NOMO-1 (cell line): ENCODE results near the gene TRAPPC8.
A peak's percentile ranks its signal among the peaks of the same experiment; 100 is the strongest.
"Not testable (repeated sequence)": the region's sequence is repeated elsewhere in the genome, so short reads cannot be mapped to it uniquely, and the experiment has no call there.

ENCODE experiments used
- DNase-seq, 2 experiments: peaks; one replicate each; lab custom pipeline; 2025; ENCODE audit not compliant: unreplicated experiment in 2 of 2; lab: John Stamatoyannopoulos, UW

Gene TRAPPC8

DNA sequence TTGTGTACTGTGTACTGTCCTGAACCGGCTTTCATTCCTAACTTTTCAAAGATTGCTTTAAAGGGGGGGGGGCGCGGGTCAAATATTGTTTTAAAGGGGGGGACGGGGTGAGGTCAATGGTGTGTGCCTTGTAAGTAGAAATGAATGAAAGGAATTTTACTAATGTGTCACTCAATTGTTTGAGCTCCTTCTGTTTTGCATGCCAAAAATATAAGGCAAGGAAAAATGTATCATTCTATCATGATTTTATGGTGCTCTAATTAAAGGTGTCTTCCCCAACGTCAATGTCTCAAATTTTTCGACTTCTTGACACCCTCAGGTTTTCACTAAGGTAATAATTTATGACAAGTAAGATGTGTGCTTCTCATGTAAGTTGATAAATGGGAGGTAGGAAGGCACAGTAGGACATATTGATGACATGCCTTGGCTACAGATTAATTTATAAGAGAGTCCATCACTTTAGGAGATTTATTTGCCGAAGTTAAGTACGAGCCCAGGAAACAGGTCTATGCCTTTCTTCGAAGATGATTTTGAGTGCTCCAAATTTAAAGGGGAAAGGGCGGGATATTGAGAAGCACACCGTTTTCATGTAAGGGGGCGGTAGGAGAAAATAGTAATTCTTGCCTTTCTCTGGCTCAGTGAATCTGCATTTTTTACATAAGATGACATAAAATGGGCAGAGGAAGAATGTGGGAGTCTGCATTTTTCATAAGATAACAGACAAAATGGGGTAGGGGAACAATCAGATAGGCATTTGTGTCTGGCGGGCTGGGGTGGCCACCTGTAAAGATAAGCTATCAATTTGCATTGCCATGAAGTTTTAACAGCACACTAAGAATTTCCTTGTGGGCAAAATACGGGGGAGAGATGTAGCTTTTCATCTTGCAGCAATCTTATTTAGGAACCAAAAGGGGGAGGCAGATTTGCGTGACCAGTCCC lies 1.2 kb upstream of the TRAPPC8 start:
- DNase-seq, result no peak

GRCh38 chr18:31942291-31942998 lies 483 bp downstream of the TRAPPC8 start:
- DNase-seq, result peak; percentile 80 to 86

GRCh38 chr18:31941010-31941809 lies 1.7 kb downstream of the TRAPPC8 start:
- DNase-seq, result no peak

GRCh38 chr18:31934773-31935172 lies 8.2 kb downstream of the TRAPPC8 start:
- DNase-seq, result not testable (repeated sequence)

DNA sequence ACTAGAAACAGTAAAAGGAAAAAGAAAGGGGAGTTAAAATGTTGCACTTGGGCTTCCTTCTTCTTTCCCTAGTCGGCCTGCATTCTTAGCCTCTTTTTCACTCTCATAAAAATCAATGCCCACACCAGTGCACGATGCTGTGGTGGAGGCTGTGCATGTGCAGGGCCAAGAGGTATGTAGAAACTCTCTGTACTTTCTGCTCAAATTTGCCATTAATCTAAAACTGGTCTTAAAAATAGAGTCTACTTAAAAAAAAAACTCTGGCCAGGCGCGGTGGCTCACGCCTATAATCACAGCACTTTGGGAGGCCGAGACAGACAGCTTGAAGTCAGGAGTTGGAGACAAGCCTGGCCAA lies 11.1 kb downstream of the TRAPPC8 start:
- DNase-seq, result no peak

GRCh38 chr18:31931163-31931885 lies 11.6 kb downstream of the TRAPPC8 start:
- DNase-seq, result no peak

DNA sequence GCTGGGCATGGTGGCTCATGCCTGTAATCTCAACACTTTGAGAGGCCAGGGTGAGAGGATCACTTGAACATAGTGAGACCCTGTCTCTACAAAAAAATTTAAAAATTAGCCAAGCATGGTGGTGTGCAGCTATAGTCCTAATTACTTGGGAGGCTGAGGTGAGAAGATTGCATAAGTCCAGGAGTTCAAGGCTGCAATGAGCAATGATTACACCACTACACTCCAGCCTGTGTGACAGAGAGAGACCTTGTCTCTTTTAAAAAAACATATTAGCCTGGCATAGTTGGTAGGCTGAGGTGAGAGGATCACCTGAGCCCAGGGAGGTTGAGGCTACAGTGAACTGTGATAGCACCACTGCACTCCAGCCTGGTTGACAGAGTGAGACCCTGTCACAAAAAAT lies 13.7 kb downstream of the TRAPPC8 start:
- DNase-seq, result no peak

DNA sequence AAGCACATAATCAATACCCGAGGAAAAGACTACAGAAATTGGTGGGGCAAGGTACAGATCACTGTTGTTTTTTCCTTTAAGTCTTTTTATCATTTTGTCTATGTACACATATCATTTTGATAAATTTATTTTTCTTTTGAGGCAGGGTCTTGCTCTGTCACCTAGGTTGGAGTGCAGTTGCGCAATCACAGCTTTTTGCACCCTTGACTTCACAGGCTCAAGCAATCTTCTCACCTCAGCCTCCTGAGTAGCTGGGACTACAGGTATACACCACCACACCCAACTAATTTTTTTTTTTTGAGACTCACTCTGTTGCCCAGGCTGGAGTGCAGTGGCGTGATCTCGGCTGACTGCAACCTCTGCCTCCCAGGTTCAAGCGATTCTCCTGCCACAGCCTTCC lies 15.9 kb downstream of the TRAPPC8 start:
- DNase-seq, result not testable (repeated sequence)

DNA sequence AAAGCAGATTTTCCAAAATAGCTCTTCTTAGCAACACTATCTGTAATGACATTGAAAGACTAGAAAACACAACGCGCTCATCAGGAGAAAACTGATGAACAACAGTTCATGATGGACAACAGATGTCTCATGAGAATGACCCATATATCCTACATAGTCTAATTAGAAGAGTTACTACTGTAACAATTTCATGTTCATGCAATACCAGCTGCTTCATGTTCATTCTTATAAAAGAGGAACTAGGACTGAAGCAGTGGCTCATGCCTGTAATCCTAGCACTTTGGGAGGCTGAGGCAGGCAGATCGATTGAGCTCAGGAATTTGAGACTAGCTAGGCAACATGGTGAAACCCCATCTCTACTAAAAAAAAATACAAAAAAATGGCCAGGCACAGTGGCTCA lies 22.7 kb downstream of the TRAPPC8 start:
- peak in 1 of 2 experiments; percentile 45 for DNase-seq

DNA sequence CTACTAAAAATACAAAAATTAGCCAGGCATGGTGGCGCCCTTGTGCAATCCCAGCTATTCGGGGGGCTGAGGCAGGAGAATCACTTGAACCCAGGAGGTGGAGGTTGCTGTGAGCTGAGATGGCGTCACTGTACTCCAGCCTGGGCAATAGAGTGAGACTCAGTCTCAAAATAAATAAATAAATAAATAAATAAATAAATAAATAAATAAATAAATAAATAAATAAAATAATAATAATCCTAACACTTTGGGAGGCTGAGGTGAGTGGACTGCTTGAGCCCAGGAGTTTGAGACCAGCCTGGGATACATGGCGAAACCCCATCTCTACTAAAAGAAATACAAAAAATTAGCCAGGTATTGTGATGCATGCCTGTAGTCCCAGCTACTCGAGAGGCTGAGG lies 23.6 kb downstream of the TRAPPC8 start:
- DNase-seq, result not testable (repeated sequence)

DNA sequence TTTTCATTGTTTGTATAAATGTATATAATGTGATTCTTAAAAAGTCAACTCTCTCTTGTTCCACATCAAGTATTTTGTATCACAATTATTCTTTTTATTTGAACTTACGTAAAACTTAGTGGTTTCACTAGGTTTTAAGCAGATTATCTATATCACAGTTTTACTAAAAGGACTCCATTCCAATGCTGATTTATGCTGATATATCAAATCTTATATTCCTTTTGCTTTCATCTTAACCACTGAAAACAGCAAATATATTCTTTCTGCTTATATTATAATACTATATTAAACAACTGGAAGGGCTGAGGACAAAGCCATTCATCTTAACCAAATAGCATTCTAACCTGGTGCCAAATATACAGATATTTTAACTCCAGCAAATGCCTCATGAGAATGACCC lies 24.2 kb downstream of the TRAPPC8 start:
- no peak for DNase-seq

DNA sequence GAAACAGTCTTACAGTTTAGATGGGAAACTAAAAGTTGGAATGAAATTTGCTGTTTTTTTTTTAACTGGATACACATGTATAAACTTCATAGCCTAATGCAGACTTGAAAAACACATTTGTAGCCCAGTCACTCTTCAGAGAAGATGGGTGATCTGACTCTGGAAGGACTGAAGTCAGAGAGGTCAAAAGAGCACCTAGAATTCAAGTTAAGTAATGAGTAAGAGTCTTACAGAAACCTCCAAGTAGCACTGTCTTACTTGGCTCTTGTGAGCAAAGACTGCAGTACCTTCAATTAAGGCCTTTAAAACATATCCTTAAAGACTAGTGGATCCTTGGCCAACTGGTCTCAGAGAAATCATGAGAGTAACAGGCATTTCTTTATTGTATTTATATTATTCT lies 41.9 kb downstream of the TRAPPC8 start:
- no peak for DNase-seq

DNA sequence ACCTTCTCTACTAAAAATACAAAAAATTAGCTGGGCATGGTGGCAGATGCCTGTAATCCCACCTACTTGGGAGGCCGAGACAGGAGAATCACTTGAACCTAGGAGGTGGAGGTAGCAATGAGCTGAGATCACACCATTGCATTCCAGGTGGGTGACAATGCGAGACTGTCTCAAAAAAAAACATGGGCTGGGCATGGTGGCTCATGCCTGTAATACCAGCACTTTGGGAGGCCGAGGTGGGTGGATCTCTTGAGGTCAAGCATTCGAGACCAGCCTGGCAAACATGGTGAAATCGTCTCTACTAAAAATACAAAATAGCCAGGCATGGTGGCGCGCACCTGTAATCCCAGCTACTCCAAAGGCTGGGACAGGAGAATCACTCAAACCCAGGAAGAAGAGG lies 43.2 kb downstream of the TRAPPC8 start:
- not testable (repeated sequence) for DNase-seq

DNA sequence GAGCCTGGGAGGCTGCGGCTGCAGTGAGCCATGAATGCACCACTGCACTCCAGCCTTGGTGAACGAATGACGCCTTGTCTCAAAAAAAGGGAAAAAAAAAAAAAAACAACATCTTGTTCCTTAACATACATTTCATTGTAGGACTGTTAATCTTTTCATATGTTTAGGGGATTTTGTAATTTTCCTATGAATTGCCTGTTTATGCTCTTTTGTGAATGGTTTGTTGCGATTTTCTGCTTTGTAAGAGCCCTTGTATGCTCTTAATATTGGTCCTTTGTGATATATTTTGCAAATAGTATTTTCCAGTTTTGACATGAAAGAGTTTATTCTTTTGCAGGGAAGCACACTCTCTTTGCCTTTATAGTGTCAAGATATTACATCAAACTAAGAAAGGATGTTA lies 50.0 kb downstream of the TRAPPC8 start:
- DNase-seq, result no peak

GRCh38 chr18:31891566-31891965 lies 51.4 kb downstream of the TRAPPC8 start:
- DNase-seq, result no peak

DNA sequence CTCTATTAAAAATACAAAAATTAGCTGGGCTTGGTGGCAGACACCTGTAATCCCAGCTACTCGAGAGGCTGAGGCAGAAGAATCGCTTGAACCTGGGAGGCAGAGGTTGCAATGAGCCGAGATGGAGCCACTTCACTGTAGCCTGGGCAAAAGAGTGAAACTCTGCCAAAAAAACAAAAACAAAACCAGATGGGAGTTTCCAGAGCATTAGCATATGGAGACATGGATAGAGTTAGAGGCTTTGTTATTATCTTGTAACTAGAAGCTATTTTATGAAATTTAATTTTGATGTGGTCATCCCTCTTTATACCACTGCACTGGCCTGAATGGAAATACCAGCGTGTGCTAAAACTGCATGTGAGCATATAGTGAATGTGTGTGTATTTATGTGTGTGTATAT lies 58.9 kb downstream of the TRAPPC8 start:
- no peak for DNase-seq

- DNase-seq, result peak in 1 of 2 experiments; percentile 8
Measured at GRCh38 chr18:31880186-31880898, 62.6 kb downstream of the TRAPPC8 start.

DNA sequence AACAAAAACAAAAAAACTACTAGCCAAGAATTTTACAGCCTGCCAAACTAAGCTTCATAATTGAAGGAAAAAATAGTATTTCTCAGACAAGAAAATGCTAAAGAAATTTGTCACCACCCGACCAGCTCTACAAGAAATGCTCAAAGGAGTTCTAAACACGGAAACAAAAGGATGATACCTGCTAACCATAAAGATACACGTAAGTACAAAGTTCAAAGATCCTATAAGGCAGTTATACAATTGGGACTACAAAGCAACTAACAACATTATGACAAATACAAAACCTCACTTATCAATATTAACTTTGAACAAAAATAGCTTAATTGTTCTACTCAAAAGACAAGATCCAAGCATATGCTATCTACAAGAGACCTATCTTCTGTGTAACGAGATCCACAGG lies 64.6 kb downstream of the TRAPPC8 start:
- DNase-seq, result no peak

DNA sequence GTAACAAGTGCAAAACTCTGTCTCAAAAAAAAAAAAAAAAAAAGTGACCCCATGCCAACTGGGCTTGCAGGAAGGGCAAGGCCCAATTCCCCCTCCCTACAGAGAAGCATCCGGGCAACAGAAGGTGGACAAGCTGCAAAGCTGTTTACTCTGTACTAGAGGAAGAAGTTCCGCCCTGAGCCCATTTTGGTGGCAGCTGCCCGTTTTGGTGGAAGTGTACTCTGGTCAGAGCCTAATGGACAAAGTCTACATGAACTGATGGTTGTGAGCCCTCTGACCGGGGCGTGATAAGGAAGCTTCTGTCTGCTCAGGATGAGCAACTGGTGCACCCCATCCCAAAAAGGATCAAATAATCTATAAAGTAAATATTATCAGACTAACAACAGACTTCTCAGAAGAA lies 65.0 kb downstream of the TRAPPC8 start:
- no peak for DNase-seq

- no peak for DNase-seq
Measured at GRCh38 chr18:31876707-31877106, 66.2 kb downstream of the TRAPPC8 start.
